AG09319 (cell line): ENCODE results near the gene PCGF5.

Experiments used
- DNase-seq: peaks from one replicate; pipeline ENCODE4 v3.0.0-alpha.2; 2010; ENCODE audit warnings: low read depth; ENCODE audit errors: extremely low read depth
- TF ChIP-seq, protein P1 (sequence below): IDR thresholded peaks from 2 replicates; pipeline ENCODE4 v1.5.1; 2011; ENCODE audit warnings: low read depth, mild to moderate bottlenecking, inconsistent platforms, low read length, moderate library complexity

The PCGF5 gene

DNA sequence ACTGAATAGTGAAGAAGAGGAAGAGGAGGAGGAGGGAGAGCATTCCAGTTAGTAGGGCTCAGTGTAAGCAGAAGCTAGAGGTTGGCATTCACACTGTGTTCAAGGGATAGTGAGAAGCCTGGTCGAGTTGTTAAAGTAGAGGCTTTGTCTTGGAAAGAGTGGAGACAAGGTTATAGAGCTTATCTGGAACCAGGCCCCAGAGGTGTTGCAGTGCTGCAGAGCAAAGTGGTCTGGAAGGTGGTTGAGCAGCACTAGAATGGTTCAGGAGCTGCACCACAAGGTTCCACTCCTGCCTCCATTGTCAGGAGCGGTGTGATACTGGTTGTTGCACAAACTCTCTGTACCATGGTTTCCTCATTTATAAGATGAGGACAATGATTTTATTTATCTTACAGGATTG is 8.8 kb upstream of the PCGF5 start:
- DNase-seq = no peak
- TF ChIP-seq, protein P1, sequence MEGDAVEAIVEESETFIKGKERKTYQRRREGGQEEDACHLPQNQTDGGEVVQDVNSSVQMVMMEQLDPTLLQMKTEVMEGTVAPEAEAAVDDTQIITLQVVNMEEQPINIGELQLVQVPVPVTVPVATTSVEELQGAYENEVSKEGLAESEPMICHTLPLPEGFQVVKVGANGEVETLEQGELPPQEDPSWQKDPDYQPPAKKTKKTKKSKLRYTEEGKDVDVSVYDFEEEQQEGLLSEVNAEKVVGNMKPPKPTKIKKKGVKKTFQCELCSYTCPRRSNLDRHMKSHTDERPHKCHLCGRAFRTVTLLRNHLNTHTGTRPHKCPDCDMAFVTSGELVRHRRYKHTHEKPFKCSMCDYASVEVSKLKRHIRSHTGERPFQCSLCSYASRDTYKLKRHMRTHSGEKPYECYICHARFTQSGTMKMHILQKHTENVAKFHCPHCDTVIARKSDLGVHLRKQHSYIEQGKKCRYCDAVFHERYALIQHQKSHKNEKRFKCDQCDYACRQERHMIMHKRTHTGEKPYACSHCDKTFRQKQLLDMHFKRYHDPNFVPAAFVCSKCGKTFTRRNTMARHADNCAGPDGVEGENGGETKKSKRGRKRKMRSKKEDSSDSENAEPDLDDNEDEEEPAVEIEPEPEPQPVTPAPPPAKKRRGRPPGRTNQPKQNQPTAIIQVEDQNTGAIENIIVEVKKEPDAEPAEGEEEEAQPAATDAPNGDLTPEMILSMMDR = no peak

DNA sequence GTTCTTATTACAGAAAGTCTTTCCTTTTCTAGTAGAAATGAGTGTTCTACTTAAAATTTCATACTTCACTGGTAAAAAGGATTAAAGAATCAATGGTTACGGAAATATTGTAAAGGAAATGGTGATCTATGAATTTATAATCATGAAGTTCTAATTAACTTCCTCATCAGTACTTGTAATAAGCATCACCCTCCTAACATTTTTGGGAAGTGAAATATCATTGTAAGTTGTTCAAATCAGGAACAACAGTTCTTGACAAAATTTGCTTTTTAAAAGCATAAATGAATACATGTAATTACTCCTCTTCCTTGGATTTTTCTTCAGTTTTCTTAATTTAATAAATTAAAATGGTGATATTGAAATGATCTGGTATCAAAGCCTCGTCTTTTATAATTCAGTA is 5.6 kb upstream of the PCGF5 start:
- DNase-seq = no peak
- TF ChIP-seq, protein P1 = no peak

DNA sequence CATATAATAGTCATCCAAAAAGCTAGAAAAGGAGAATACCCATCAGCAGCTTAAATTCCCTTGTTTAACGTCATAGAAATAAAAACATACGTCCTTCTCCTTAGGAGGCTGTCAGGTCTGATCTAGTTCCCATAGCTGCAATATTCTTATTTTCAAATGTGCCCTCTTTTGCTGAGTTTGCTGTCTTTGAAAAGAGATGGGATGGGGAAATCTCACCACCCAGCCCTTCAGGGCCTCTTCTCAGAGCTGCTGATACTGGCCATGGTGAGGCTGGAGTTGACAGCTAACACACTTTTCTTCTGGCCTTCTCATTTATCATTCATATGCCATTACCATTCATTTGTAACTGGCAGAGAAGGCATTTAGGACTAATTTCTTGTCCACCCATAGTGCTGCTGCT is 5.1 kb upstream of the PCGF5 start:
- DNase-seq = no peak
- TF ChIP-seq, protein P1 = no peak

DNA sequence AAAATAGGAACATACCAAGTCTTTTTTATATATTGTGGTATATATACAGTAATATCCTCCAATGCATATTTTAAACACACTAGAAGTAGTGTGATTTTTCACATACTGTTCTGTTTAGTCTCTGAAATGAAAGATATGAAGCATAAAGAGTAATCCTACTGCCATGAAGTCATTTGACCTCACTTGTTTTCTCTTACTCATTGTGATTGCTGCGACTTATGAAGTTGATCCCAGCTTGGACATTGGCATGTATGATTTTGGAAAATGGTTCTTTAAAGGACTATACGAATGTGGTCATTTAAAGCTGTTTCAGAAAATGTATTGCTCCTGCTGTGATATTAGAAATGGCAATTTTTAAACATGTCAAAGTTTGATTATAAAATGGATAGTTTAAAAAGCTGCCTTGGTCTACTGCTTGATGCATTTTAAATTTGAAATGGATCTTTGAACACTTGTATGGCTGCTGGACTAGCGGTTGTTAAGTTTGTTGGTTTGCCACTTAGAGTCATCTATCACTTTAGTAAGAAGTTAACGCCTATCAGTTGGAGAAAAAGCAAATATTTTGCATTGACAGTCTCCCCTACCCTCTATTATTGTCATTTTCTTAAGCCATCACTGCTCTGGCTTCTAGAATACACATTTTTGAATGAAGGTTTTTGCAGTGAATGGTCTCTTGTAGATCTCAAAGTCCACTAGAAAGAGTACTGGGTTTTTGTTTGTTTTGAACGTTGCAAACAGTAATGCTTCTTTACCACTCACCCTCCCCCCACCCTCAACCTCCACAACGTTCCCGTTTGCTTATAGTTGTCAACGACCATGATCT is 881 bp upstream of the PCGF5 start:
- TF ChIP-seq, protein P1 = no peak
- no peak for DNase-seq

GRCh38 chr10:91220954-91221675 is 652 bp downstream of the PCGF5 start:
- no peak for DNase-seq
- TF ChIP-seq, protein P1 = no peak

DNA sequence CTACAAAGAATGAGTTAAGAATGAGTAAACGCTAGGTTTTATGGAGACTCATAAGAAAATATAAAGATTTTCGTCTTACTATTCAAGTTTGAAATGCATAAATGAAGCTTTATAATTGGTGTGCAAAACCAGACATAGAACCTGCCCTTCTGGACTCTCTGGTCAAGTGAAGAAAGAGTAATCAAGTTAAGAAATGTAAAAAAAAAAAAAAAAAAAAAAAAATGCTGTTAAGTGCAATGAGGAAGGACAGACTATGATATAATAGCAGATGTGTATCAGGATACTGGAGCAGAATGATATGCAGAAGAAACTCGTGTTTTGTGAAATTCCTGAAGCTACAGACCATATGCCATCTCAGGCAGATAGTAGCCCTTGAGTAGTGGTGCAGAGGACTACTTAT is 5.6 kb downstream of the PCGF5 start:
- no peak for DNase-seq
- TF ChIP-seq, protein P1 = no peak

DNA sequence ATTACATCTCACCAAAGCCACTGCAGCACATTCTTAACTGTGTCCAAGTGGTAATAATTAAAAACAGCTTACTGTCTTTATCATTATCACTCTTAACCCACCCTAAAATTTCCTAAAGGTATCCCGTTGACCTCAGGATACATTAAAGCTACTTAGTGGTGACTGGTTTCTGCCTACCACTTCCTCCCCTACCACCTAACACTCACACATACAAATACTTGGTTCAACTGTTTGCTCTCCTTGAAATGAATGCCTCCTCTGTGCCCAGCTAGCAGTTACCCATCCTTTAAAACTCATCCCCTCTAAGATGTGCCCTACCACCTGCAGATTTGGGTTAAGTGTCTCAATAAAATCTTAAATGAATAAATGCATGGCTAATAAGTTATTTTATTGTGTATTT is 7.1 kb downstream of the PCGF5 start:
- no peak for DNase-seq
- TF ChIP-seq, protein P1 = no peak
